Measurements from ENCODE around the gene SRBD1. TPM values are rescaled to one million over a fixed set of nuclear protein-coding genes. Genes with fewer than 3 reads are reported as not detected.

SRBD1 gene
- polyA plus RNA-seq, 1 donor (not counting 4 experiments of a cell fraction or from before 2014, with no cell fraction given), result 8.8 TPM

DNA sequence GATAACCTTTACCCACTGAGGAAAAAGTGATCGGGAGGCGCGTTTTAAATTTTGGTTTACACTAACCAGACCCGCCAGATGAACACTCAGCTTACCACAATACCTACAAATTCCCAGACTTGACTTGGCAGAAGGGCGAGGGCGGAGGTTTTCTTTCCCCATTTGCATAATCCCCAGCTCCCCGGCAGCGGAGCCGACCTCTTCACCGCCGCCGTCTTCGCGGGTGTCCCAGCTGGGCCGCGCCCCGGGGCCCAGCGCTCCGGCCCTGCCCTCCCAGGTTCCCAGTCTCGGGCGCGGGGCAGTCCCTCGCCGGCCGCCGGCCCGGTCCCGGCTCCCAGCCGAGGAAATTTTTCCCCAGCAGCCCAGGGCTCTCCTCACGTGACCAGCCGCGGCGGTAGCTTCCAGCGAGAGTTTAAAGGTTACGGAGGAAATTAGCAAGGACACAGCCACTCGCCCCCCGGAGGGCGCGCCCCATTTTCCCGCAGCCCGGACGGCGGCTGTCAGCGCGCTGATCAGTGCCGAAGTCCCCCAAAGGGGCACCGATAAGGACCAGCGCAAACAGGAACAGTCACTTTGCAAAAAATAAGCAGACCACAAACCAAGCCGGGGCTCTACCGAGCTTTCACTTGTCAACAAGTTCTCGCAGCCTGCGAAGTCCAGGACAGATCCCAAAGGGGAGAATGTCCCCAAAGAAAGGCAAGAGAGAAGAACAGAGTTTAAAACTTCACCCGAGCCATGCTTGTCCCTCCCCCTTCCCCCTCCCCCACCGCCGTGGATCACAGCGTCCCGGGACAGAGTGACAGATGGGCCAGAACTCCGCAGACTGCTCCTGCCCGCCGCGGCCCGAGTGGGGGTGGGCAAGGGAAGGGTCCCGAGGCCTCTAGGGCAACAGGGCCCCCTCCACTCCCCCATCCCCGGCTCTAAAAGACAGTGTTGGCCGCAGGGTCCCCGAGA lies 39.1 kb upstream of the SRBD1 start:
- peak overlapping the region; percentile 80 to 94 (median 86) for H3K4me3 ChIP-seq (ENCODE audit: control insufficient read depth in 2 of 3, extremely low read depth in 1 of 3, insufficient read depth in 2 of 3, low read depth in 1 of 3, low read length in 3 of 3)
- dilution Hi-C loops (cut with MboI; ENCODE audit: extremely low pct_ligation_motif_present, low sequenced_read_pairs), result no loop called here
- H3K4me2 ChIP-seq (ENCODE audit: control insufficient read depth, extremely low read depth, insufficient read depth, low read depth, low read length), result peak overlapping the region; percentile 76
- FAIRE-seq (peak; percentile 60), DNase-seq (ENCODE audit: low read depth, low spot score) (no peak)
- peak overlapping the region; percentile 84 for H2AFZ ChIP-seq (ENCODE audit: control insufficient read depth, low read length)
- H3K9me3 ChIP-seq (ENCODE audit: control insufficient read depth, low read depth, low read length), result no peaks in the 10 kb centered on the region
- no peaks in the 10 kb centered on the region for H3K36me3 ChIP-seq (ENCODE audit: control insufficient read depth in 2 of 2, extremely low read depth in 1 of 2, insufficient read depth in 2 of 2, low read length in 2 of 2)
- no peaks in the 10 kb centered on the region for H3K79me2 ChIP-seq (ENCODE audit: control insufficient read depth, insufficient read depth, low read length)
- TF ChIP-seq, protein P1, sequence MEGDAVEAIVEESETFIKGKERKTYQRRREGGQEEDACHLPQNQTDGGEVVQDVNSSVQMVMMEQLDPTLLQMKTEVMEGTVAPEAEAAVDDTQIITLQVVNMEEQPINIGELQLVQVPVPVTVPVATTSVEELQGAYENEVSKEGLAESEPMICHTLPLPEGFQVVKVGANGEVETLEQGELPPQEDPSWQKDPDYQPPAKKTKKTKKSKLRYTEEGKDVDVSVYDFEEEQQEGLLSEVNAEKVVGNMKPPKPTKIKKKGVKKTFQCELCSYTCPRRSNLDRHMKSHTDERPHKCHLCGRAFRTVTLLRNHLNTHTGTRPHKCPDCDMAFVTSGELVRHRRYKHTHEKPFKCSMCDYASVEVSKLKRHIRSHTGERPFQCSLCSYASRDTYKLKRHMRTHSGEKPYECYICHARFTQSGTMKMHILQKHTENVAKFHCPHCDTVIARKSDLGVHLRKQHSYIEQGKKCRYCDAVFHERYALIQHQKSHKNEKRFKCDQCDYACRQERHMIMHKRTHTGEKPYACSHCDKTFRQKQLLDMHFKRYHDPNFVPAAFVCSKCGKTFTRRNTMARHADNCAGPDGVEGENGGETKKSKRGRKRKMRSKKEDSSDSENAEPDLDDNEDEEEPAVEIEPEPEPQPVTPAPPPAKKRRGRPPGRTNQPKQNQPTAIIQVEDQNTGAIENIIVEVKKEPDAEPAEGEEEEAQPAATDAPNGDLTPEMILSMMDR (optimal IDR thresholded peaks at IDR 0.05 in 1 of 3, IDR thresholded peaks at IDR 0.05 in 1 of 3, conservative IDR thresholded peaks at IDR 0.05 in 1 of 3; ENCODE audit: extremely low read depth in 1 of 3, insufficient read depth in 2 of 3, low read length in 3 of 3), result no peak
- TF ChIP-seq EZH2 (IDR thresholded peaks at IDR 0.05; ENCODE audit: low read length), result no peak
- H4K20me1 ChIP-seq (ENCODE audit: control insufficient read depth, extremely low read depth, insufficient read depth, low read length), result no peaks in the 10 kb centered on the region
- H3K27me3 ChIP-seq (ENCODE audit: control insufficient read depth, extremely low read depth, insufficient read depth, low read length), result no peaks in the 10 kb centered on the region
- H3K4me1 ChIP-seq (ENCODE audit: control insufficient read depth, extremely low read depth, insufficient read depth, low read length), result peaks cover 14% of the 10 kb centered on the region
- peak overlapping the region; percentile 82 for H3K9ac ChIP-seq (ENCODE audit: control insufficient read depth, extremely low read depth, insufficient read depth, low read length)
- no peaks in the 10 kb centered on the region for H3K9me1 ChIP-seq (ENCODE audit: control insufficient read depth, extremely low read depth, insufficient read depth, low read length)
- H3K27ac ChIP-seq (ENCODE audit: control insufficient read depth, insufficient read depth, low read length), result peak overlapping the region; percentile 73

DNA sequence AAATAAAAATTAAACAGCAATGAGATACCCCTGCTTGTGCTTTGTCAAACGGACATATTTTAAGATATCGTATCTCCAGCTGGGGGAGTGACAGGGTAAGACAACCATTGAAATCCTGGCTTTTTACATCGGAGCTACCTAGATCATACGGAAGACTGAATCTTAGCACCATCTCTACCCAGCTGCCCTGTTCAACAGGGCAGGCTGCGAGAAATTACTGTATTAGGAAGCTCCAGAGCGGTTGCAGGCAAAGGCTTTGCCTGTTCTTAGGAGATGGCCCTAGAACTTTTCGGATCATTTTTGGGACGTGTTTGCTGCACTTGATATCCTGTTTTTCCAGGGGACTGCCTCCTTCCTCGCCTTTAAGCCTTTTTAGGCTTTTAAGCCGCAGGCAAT lies 38.4 kb upstream of the SRBD1 start:
- Histone ChIP-seq H3K9me3 (ENCODE audit: control insufficient read depth, low read depth, low read length) (no peaks in the 10 kb centered on the region), H3K4me2 (ENCODE audit: control insufficient read depth, extremely low read depth, insufficient read depth, low read depth, low read length) (peak overlapping the region; percentile 76), H3K4me3 (ENCODE audit: control insufficient read depth in 2 of 3, extremely low read depth in 1 of 3, insufficient read depth in 2 of 3, low read depth in 1 of 3, low read length in 3 of 3) (peak overlapping the region; percentile 80 to 94 (median 86)), H4K20me1 (ENCODE audit: control insufficient read depth, extremely low read depth, insufficient read depth, low read length) (no peaks in the 10 kb centered on the region), H3K27me3 (ENCODE audit: control insufficient read depth, extremely low read depth, insufficient read depth, low read length) (no peaks in the 10 kb centered on the region), H3K9ac (ENCODE audit: control insufficient read depth, extremely low read depth, insufficient read depth, low read length) (peak overlapping the region; percentile 82), H3K9me1 (ENCODE audit: control insufficient read depth, extremely low read depth, insufficient read depth, low read length) (no peaks in the 10 kb centered on the region), H3K36me3 (ENCODE audit: control insufficient read depth in 2 of 2, extremely low read depth in 1 of 2, insufficient read depth in 2 of 2, low read length in 2 of 2) (no peaks in the 10 kb centered on the region), H2AFZ (ENCODE audit: control insufficient read depth, low read length) (peak overlapping the region; percentile 30), H3K79me2 (ENCODE audit: control insufficient read depth, insufficient read depth, low read length) (no peaks in the 10 kb centered on the region), H3K4me1 (ENCODE audit: control insufficient read depth, extremely low read depth, insufficient read depth, low read length) (peaks cover 14% of the 10 kb centered on the region), H3K27ac (ENCODE audit: control insufficient read depth, insufficient read depth, low read length) (no peak overlapping the region)
- DNase-seq (ENCODE audit: low read depth, low spot score), result no peak
- no peak for FAIRE-seq
- TF ChIP-seq, protein P1 (optimal IDR thresholded peaks at IDR 0.05 in 1 of 3, IDR thresholded peaks at IDR 0.05 in 1 of 3, conservative IDR thresholded peaks at IDR 0.05 in 1 of 3; ENCODE audit: extremely low read depth in 1 of 3, insufficient read depth in 2 of 3, low read length in 3 of 3), result no peak
- no peak for TF ChIP-seq EZH2 (IDR thresholded peaks at IDR 0.05; ENCODE audit: low read length)
- dilution Hi-C loops (cut with MboI; ENCODE audit: extremely low pct_ligation_motif_present, low sequenced_read_pairs), result no loop called here
